HCT116 (cell line): ENCODE measurements around the gene SP7. TPM values are rescaled to one million over a fixed set of nuclear protein-coding genes. Genes with fewer than 3 reads are reported as not detected.
"Not testable (repeated sequence)": the region's sequence is repeated elsewhere in the genome, so short reads cannot be mapped to it uniquely, and the experiment has no call there.

Experiments used
- ATAC-seq: fragments of 200-7000 bp; cut with Tn5 transposase; 2 replicates; pipeline ENCODE4 v1.9.1; 2020; ENCODE audit warnings: mild to moderate bottlenecking, moderate library complexity
- BruUV-seq: library from RNA; stranded (reverse); fragments of 400-500 nt; replicated peaks from 2 replicates; lab custom pipeline; 2021; lab: Mats Ljungman, UMichigan
- CTCF ChIA-PET: fragments of 300-600 bp; sonication (Branson Sonifier 250); formaldehyde crosslinking; loops from one replicate; lab custom pipeline; 2021; ENCODE audit warnings: antibody characterized with exemption; lab: Charles Lee
- POLR2A ChIA-PET: fragments of 300-600, 350-600 bp; sonication (Branson Sonifier 250); formaldehyde crosslinking; loops from one replicate; lab custom pipeline; 2021; ENCODE audit warnings: antibody characterized with exemption; lab: Charles Lee
- RAD21 ChIA-PET, 2 experiments: fragments of 300-600 bp; sonication (Branson Sonifier 250); formaldehyde crosslinking; loops; one replicate each; lab custom pipeline; 2023; ENCODE audit warnings: low total read pairs in 2 of 2; ENCODE audit not compliant: uncharacterized antibody in 2 of 2, unreplicated experiment in 2 of 2, low non-redundant PET in 1 of 2; lab: Charles Lee
- DNase-seq: peaks from one replicate; pipeline ENCODE4 v3.0.0-alpha.2; 2010; ENCODE audit warnings: low read depth, low spot score
- H2AFZ ChIP-seq: fragments of 200-600 bp; shearing (Covaris generic), sonication (generic); 2 replicates; pipeline ENCODE4 v1.6.1; 2017; ENCODE audit warnings: low read depth, mixed run types, mixed read lengths, antibody characterized with exemption, low read length; ENCODE audit not compliant: poor library complexity, severe bottlenecking
- H3K27ac ChIP-seq: 2 replicates; pipeline ENCODE4 v1.5.1; 2012; ENCODE audit warnings: low read depth, low read length
- H3K27me3 ChIP-seq: fragments of 200-600 bp; sonication (generic); 2 replicates; pipeline ENCODE4 v1.6.1; 2016; ENCODE audit warnings: mixed run types, low read length, mixed read lengths; ENCODE audit not compliant: insufficient read depth
- H3K36me3 ChIP-seq, 2 experiments: fragments of 200-500 bp in 1 of 2; fragments of 200-600 bp in 1 of 2; sonication (Bioruptor generic) in 1 of 2; sonication (generic) in 1 of 2; 2 replicates each; pipeline versions ENCODE4 v1.5.1 to v1.6.1; 2014 to 2016; ENCODE audit warnings: low read length in 2 of 2, inconsistent platforms in 1 of 2, mixed read lengths in 1 of 2, mixed run types in 1 of 2; ENCODE audit not compliant: insufficient read depth in 2 of 2, control insufficient read depth in 1 of 2
- H3K4me1 ChIP-seq, 2 experiments: fragments of 200-600 bp in 1 of 2; sonication (generic) in 1 of 2; 2 replicates each; pipeline versions ENCODE4 v1.5.1 to v1.6.1; 2012 to 2017; ENCODE audit warnings: low read length in 2 of 2, inconsistent platforms in 1 of 2, mild to moderate bottlenecking in 1 of 2, mixed read lengths in 1 of 2, mixed run types in 1 of 2, moderate library complexity in 1 of 2; ENCODE audit not compliant: insufficient read depth in 2 of 2, control insufficient read depth in 1 of 2
- H3K4me2 ChIP-seq: fragments of 200-600 bp; sonication (generic); 2 replicates; pipeline ENCODE4 v1.6.1; 2017; ENCODE audit warnings: mixed run types, low read length, mixed read lengths
- H3K4me3 ChIP-seq, 2 experiments: fragments of 200-600 bp in 1 of 2; sonication (generic) in 1 of 2; replicated peaks in 1 of 2; 2 replicates each; pipeline ENCODE4 v1.5.1; 2011 to 2016; ENCODE audit warnings: low read length in 2 of 2, control low read depth in 1 of 2, low read depth in 1 of 2, mild to moderate bottlenecking in 1 of 2, mixed read lengths in 1 of 2, mixed run types in 1 of 2
- H3K79me2 ChIP-seq: fragments of 200-600 bp; sonication (generic); 2 replicates; pipeline ENCODE4 v1.6.1; 2017; ENCODE audit warnings: mild to moderate bottlenecking, mixed run types, low read length, moderate library complexity, mixed read lengths; ENCODE audit not compliant: insufficient read depth
- H3K9ac ChIP-seq: fragments of 200-600 bp; sonication (generic); 2 replicates; pipeline ENCODE4 v1.6.1; 2016; ENCODE audit warnings: low read length, mixed read lengths
- H3K9me2 ChIP-seq: fragments of 200-600 bp; sonication (generic), shearing (Covaris generic); 2 replicates; pipeline ENCODE4 v1.6.1; 2017; ENCODE audit warnings: mixed run types, mild to moderate bottlenecking, moderate library complexity; ENCODE audit not compliant: insufficient read depth
- H3K9me3 ChIP-seq, 2 experiments: fragments of 200-500 bp in 1 of 2; fragments of 200-600 bp in 1 of 2; sonication (Bioruptor generic) in 1 of 2; sonication (generic) in 1 of 2; 2 replicates each; pipeline ENCODE4 v1.6.1; 2014 to 2017; ENCODE audit warnings: low read length in 2 of 2, mixed read lengths in 2 of 2, inconsistent platforms in 1 of 2, low read depth in 1 of 2, mild to moderate bottlenecking in 1 of 2, mixed run types in 1 of 2, moderate library complexity in 1 of 2; ENCODE audit not compliant: control insufficient read depth in 1 of 2, insufficient read depth in 1 of 2
- H4K20me1 ChIP-seq: fragments of 200-600 bp; sonication (generic), shearing (Covaris generic); 2 replicates; pipeline ENCODE4 v1.6.1; 2017; ENCODE audit warnings: mixed run types, mild to moderate bottlenecking, moderate library complexity; ENCODE audit not compliant: insufficient read depth
- CBX3 ChIP-seq: IDR thresholded peaks from 2 replicates; pipeline ENCODE4 v1.6.1; 2012; ENCODE audit warnings: low read depth
- CEBPB ChIP-seq: IDR thresholded peaks from 2 replicates; pipeline ENCODE4 v1.6.1; 2012; ENCODE audit warnings: low read depth
- CTCF ChIP-seq, 3 experiments: fragments of 200-600 bp in 1 of 3; sonication (generic) in 1 of 3; IDR thresholded peaks in 2 of 3; conservative IDR thresholded peaks in 1 of 3; 2 replicates each; pipeline ENCODE4 v1.5.1; 2012 to 2017; ENCODE audit warnings: low read depth in 2 of 3, low read length in 2 of 3, antibody characterized with exemption in 1 of 3, borderline replicate concordance in 1 of 3, control low read depth in 1 of 3, mild to moderate bottlenecking in 1 of 3, mixed read lengths in 1 of 3, mixed run types in 1 of 3, moderate library complexity in 1 of 3; ENCODE audit not compliant: insufficient read depth in 1 of 3
- EGR1 ChIP-seq: IDR thresholded peaks from 2 replicates; pipeline ENCODE4 v1.6.1; 2012; ENCODE audit warnings: low read depth
- ELF1 ChIP-seq: IDR thresholded peaks from 2 replicates; pipeline ENCODE4 v1.6.1; 2012; ENCODE audit warnings: low read depth, borderline replicate concordance
- EZH2phosphoT487 ChIP-seq: fragments of 200-600 bp; IDR thresholded peaks from 2 replicates; pipeline ENCODE4 v1.6.1; 2018; ENCODE audit warnings: antibody characterized with exemption, borderline replicate concordance
- MAX ChIP-seq: IDR thresholded peaks from 2 replicates; pipeline ENCODE4 v1.6.1; 2012
- POLR2A ChIP-seq: IDR thresholded peaks from 2 replicates; pipeline ENCODE4 v1.7.0; 2011; ENCODE audit warnings: borderline replicate concordance; ENCODE audit not compliant: insufficient read depth, insufficient read length; ENCODE audit errors: extremely low read depth
- POLR2AphosphoS5 ChIP-seq: IDR thresholded peaks from 2 replicates; pipeline ENCODE4 v1.6.1; 2011; ENCODE audit warnings: mild to moderate bottlenecking, low read depth, low read length, moderate library complexity
- RAD21 ChIP-seq: IDR thresholded peaks from 2 replicates; pipeline ENCODE4 v1.6.1; 2012; ENCODE audit warnings: low read depth, mild to moderate bottlenecking
- REST ChIP-seq: IDR thresholded peaks from 2 replicates; pipeline ENCODE4 v1.6.1; 2012; ENCODE audit warnings: low read depth
- SIN3A ChIP-seq: IDR thresholded peaks from 2 replicates; pipeline ENCODE4 v1.6.1; 2012; ENCODE audit warnings: low read depth
- SP1 ChIP-seq: IDR thresholded peaks from 2 replicates; pipeline ENCODE4 v1.6.1; 2012; ENCODE audit warnings: low read depth
- ZBTB33 ChIP-seq: IDR thresholded peaks from 2 replicates; pipeline ENCODE4 v1.6.1; 2011; ENCODE audit warnings: mild to moderate bottlenecking, low read length, moderate library complexity; ENCODE audit not compliant: insufficient replicate concordance; ENCODE audit errors: extremely low read depth
- intact Hi-C: fragments of 100-400 bp; cut with micrococcal nuclease; formaldehyde crosslinking; loops from 2 replicates; pipeline ENCODE4 v1.10.0; 2022
- total RNA-seq: library from RNA; stranded (reverse); gene quantifications from one replicate; pipeline ENCODE4 v1.2.1, GENCODE V29; 2021; ENCODE audit not compliant: unreplicated experiment

The SP7 gene
- total RNA-seq, 1 experiment from 2014 or later: not detected

DNA sequence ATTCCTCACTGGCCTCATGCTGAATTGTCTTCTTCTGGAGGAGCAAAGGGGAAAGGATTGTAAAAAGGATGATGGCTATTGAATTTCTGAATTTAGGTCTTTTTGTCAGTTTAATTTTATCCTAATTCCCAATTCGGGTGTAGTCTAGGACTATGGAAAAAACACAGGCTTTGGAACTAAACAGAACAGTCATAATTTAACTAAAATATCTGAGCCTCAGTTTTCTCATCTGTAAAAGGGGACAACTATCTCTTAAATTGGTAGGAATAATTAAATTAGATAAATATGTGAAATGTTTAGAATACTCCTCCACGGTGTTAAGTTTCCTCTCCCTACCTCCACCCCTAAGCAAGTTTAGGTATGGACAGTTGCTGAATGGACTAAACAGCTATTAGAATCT, 40.6 kb upstream of the SP7 start:
- no peak overlapping the region for H3K4me2 ChIP-seq
- ChIA-PET RAD21 (no interaction called here), POLR2A (interaction anchor here (3.4 to 3.5 kb wide), 2 partner anchors 10 to 44 kb away, joined by 20 to 32 read pairs; no protein-coding TSS in a partner anchor), CTCF (no interaction called here)
- no peaks in the 10 kb centered on the region for H4K20me1 ChIP-seq
- intact Hi-C loops: no loop called here
- peaks cover 40 to 65% of the 10 kb centered on the region in 2 experiments for H3K4me1 ChIP-seq
- ATAC-seq: no peak
- TF ChIP-seq MAX (no peak), ELF1 (no peak), CBX3 (no peak), ZBTB33 (no peak), REST (no peak), SIN3A (no peak), EZH2phosphoT487 (no peak), RAD21 (no peak), POLR2AphosphoS5 (no peak), POLR2A (no peak), CEBPB (no peak), CTCF (IDR thresholded peaks at IDR 0.05 in 2 of 3, conservative IDR thresholded peaks at IDR 0.05 in 1 of 3; ENCODE audit: borderline replicate concordance in 1 of 3, insufficient read depth in 1 of 3, low read depth in 2 of 3, low read length in 2 of 3) (no peak), EGR1 (no peak), SP1 (no peak)
- H3K27ac ChIP-seq: no peak overlapping the region
- H3K9me2 ChIP-seq: no peaks in the 10 kb centered on the region
- H2AFZ ChIP-seq: no peak overlapping the region
- DNase-seq: no peak
- H3K36me3 ChIP-seq: no peaks in the 10 kb centered on the region; a peak in 1 of 4 replicates
- BruUV-seq: no TSS peak
- H3K4me3 ChIP-seq: no peak overlapping the region
- H3K9me3 ChIP-seq: no peaks in the 10 kb centered on the region
- H3K9ac ChIP-seq: no peak overlapping the region
- peaks cover 8% of the 10 kb centered on the region for H3K79me2 ChIP-seq
- H3K27me3 ChIP-seq: no peaks in the 10 kb centered on the region

DNA sequence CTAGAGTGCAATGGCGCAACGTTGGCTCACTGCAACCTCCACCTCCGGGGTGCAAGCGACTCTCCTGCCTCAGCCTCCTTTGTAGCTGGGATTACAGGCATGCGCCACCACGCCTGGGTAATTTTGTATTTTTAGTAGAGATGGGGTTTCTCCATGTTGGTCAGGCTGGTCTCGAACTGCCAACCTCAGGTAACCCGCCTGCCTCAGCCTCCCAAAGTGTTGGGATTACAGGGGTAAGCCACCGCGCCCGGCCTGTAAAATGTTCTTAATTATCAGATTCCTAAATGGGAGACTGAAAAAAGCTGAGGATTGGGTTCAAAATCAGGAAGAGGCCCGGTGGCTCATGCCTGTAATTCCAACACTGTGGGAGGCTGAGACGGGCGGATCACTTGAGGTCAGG, 38.1 kb upstream of the SP7 start:
- H2AFZ ChIP-seq, H4K20me1 ChIP-seq, H3K4me3 ChIP-seq, H3K36me3 ChIP-seq, RAD21 ChIA-PET, H3K79me2 ChIP-seq, H3K27me3 ChIP-seq, H3K9me3 ChIP-seq, ATAC-seq, POLR2A ChIA-PET, DNase-seq, BruUV-seq, H3K9me2 ChIP-seq, intact Hi-C loops: not testable (repeated sequence)
- Histone ChIP-seq H3K4me1 (peaks cover 49 to 80% of the 10 kb centered on the region in 2 experiments), H3K9ac (peak overlapping the region; percentile 54), H3K27ac (peak overlapping the region; percentile 88), H3K4me2 (peak overlapping the region; percentile 92)
- CTCF ChIA-PET: interaction anchor here (1.3 kb wide), 1 partner anchor 22 kb away, joined by 6 read pairs; no protein-coding TSS in a partner anchor
